ENCODE results near the gene EFCAB5.

DNA sequence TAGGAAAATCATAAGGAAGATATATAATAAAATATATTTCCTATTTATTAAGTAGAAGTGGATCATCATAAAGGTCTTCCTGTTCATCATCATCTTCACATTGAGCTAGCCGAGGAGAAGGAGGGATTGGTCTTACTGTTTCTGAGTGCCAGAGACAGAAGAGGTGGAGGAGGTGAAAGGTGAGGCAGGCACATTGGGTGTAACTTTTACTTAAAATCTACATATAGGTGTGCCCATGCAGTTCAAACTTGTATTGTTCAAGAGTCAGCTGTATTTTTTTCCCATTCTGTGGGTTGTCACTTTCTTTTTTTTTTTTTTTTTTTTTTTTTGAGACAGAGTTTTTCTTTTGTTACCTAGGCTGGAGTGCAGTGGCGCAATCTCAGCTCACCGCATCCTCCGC is 210.0 kb downstream of the EFCAB5 start:
- TF ChIP-seq JUND (IDR thresholded peaks at IDR 0.05; ENCODE audit: low read length) (no peak), FOSL1 (IDR thresholded peaks at IDR 0.05; ENCODE audit: insufficient read depth, low read depth, low read length) (no peak), POLR2A (IDR thresholded peaks at IDR 0.05; ENCODE audit: control extremely low read depth in 1 of 2, low read depth in 2 of 2, low read length in 2 of 2) (no peak), SUZ12 (IDR thresholded peaks at IDR 0.05; ENCODE audit: low read length) (no peak), YY1 (IDR thresholded peaks at IDR 0.05; ENCODE audit: low read depth, low read length) (no peak), EP300 (IDR thresholded peaks at IDR 0.05; ENCODE audit: borderline replicate concordance in 1 of 2, low read depth in 2 of 2, low read length in 2 of 2) (no peak), RFX5 (IDR thresholded peaks at IDR 0.05; ENCODE audit: borderline replicate concordance, low read depth, low read length) (no peak), CTBP2 (IDR thresholded peaks at IDR 0.05; ENCODE audit: borderline replicate concordance, insufficient read depth, insufficient read length, low read length) (no peak), EZH2 (IDR thresholded peaks at IDR 0.05; ENCODE audit: low read depth, low read length, severe bottlenecking) (no peak)
- TF ChIP-seq, protein P1, sequence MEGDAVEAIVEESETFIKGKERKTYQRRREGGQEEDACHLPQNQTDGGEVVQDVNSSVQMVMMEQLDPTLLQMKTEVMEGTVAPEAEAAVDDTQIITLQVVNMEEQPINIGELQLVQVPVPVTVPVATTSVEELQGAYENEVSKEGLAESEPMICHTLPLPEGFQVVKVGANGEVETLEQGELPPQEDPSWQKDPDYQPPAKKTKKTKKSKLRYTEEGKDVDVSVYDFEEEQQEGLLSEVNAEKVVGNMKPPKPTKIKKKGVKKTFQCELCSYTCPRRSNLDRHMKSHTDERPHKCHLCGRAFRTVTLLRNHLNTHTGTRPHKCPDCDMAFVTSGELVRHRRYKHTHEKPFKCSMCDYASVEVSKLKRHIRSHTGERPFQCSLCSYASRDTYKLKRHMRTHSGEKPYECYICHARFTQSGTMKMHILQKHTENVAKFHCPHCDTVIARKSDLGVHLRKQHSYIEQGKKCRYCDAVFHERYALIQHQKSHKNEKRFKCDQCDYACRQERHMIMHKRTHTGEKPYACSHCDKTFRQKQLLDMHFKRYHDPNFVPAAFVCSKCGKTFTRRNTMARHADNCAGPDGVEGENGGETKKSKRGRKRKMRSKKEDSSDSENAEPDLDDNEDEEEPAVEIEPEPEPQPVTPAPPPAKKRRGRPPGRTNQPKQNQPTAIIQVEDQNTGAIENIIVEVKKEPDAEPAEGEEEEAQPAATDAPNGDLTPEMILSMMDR (IDR thresholded peaks at IDR 0.05; ENCODE audit: control extremely low read depth in 1 of 3, insufficient read depth in 1 of 3, low read depth in 1 of 3, low read length in 3 of 3): no peak
